HG02798 (cell line): Measurements from ENCODE around the gene BET1L.

Experiments used
- ATAC-seq: cut with Tn5 transposase; IDR thresholded peaks from one replicate; pipeline ENCODE4 v1.9.1; 2021; ENCODE audit warnings: mild to moderate bottlenecking; ENCODE audit not compliant: unreplicated experiment, poor library complexity

BET1L gene

GRCh38 chr11:210803-211180 is 3.6 kb upstream of the BET1L start:
- ATAC-seq: no peak

- ATAC-seq: no peak
Measured at GRCh38 chr11:210122-210802, 3.1 kb upstream of the BET1L start.

- no peak for ATAC-seq
Measured at GRCh38 chr11:209275-210121, 2.3 kb upstream of the BET1L start.

GRCh38 chr11:208917-209260 is 1.7 kb upstream of the BET1L start:
- ATAC-seq: no peak

GRCh38 chr11:208181-208916 is 1.1 kb upstream of the BET1L start:
- peak; percentile 47 for ATAC-seq

GRCh38 chr11:207863-208180 is 623 bp upstream of the BET1L start:
- ATAC-seq: no peak

- no peak for ATAC-seq
Measured at GRCh38 chr11:206526-207207, 532 bp downstream of the BET1L start.

- ATAC-seq: no peak
Measured at GRCh38 chr11:206002-206384, 1.2 kb downstream of the BET1L start.

GRCh38 chr11:205221-206001 is 1.8 kb downstream of the BET1L start:
- no peak for ATAC-seq

GRCh38 chr11:204587-205109 is 2.6 kb downstream of the BET1L start:
- ATAC-seq: no peak

- ATAC-seq: no peak
Measured at GRCh38 chr11:203945-204586, 3.1 kb downstream of the BET1L start.

GRCh38 chr11:203056-203944 is 3.9 kb downstream of the BET1L start:
- no peak for ATAC-seq

GRCh38 chr11:202490-202889 is 4.7 kb downstream of the BET1L start:
- ATAC-seq: no peak

GRCh38 chr11:201966-202365 is 5.2 kb downstream of the BET1L start:
- ATAC-seq: no peak

- no peak for ATAC-seq
Measured at GRCh38 chr11:200224-201003, 6.8 kb downstream of the BET1L start.

GRCh38 chr11:199782-200181 is 7.4 kb downstream of the BET1L start:
- ATAC-seq: no peak

- ATAC-seq: no peak
Measured at GRCh38 chr11:199004-199581, 8.1 kb downstream of the BET1L start.
